GM18526 (cell line): Measurements from ENCODE around the gene NEK4.

Experiments used
- POLR2A ChIP-seq: IDR thresholded peaks from 3 replicates; pipeline ENCODE4 v1.6.1; 2011; ENCODE audit not compliant: insufficient read length; ENCODE audit errors: extremely low read depth

NEK4 gene

DNA sequence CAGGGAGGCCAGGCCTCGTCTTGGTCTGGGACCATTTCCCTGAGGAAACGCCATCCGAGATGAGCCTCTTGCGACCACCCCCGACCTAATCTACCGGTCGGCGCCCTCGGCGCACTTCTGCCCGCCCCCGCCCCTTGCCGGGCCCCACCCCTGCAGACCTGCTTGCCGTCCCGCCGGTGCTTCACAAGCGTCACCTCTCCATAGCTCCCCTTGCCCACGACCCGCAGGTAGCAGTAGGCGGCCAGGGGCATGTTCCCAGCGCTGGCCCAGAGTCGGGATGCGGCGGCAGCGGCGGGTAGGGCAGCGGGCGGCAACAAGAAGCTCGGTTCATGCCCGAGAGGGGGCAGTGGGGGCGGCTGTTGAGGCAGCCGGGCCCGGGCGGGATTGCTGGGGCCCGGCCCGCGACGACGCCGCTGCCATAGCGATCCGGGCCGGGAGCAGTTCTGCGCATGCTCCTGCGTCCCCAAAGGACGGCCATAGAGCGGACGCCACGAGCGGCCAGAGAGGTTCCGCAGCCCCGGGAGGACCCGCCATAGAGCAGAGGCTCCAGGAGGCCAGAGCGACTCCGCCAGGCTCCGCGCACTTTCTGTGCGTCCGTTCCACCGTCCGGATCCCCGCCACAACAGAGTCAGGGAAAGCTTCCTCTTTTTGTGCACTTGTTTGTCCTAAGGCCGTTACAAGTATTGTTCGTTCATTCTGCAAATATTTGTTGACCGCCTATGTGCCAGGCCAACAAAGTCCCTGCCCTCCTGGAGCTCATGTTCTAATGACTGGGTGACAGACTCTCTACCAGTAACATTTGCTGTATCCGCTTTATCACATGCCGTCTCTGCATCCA, at the start of gene NEK4:
TSS of gene NEK4 (minus strand) at position 445 of the 838 bp plus-strand sequence. CDS start at position 251, 194 bp downstream.
- peak; percentile 94 for TF ChIP-seq POLR2A

DNA sequence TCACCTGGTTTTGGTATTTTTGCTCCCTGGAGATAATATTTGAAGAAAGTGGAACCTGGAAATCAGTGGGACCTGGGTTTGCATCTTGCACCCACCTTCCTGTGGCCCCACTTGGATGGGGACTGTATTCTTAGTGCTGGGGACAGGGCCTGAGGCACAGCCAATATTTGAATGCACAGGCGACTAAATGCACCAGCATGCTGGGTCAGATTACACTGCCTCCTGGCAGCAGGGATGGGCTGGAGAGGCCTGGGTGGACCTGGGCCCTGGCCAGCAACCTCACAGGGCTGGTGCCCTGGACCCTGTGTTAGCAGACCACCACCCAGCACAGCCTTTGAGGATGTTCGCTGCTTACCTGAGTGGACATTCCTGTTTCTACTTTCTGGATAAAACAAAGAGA, 49.2 kb upstream of the NEK4 start:
- no peak for TF ChIP-seq POLR2A

DNA sequence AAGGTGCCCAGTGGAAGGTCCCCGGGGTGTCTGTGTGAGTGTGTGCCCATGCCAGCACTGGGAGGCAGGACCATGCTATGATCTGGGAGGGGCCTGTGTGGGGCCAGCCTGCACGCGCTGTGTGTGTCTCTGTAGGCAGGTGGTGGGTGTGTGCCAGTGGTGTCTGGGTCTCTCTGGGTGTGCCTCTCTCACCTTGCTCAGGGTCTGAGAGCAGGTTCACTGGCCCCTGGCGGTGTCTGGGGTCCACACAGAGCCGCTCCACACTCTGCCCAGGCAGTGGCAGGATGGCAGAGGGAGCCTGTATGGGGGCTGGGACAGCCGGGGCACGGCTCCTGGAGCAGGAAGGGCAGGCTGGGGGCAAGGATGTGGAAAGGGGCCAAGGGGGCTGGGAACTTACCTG, 47.1 kb upstream of the NEK4 start:
- no peak for TF ChIP-seq POLR2A

DNA sequence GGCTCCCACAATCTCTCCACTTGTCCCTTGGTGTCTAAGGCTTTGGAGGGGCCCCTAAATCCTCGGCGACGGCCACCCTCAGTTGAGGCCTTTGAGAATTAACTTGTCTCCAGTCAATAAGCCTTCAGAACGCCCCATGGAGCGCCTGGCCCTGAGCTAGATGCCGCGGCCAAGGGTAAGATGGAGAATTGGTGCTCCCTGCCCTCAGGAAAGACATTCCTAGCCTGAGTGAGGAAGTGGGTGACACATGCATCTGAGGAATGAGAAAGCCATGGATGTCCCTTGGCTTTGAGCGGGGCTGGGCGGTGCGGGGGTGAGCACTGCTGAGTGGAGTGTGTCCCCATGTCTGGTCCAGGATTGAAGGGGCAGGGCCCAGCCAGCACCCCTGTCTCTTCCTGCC, 46.5 kb upstream of the NEK4 start:
- TF ChIP-seq POLR2A, result no peak

DNA sequence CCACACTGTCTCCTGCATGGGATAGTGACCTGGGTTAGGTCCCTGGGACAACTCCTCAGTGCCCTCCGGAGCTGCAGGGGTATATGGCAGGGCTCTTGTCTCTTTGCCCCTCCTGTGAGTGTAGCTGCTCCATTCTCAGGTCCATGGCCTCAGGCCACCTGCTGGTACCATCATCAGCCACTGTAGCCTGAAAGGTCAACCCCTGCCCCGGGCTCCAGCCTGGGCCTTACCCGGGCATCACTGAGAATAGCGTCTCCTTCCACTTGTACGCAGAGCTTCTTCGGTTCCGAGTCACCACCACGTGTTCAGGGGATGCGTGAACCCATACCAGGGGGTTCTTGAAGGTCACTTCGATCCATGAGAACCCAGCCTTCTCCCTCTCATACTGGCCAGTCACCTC, 45.9 kb upstream of the NEK4 start:
- no peak for TF ChIP-seq POLR2A

DNA sequence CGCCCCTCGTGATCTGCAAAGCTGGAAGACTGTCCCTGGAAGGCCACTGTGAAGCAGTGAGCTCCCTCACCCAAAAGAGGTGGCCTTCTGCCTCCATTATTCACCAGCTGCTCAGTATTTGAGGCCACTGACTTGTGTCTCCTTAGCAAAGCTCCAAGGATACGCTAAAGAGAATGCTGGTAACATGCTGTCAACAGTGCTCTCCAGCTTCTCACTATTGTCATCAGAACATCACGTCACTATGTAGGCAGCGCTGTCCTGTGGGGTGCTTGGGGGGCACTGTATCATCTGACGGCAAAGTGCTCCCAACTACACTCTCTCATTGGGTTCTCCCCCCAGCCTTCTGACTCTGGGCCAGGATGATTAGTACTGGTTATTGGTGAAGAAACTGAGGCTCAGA, 45.5 kb upstream of the NEK4 start:
- TF ChIP-seq POLR2A, result no peak

DNA sequence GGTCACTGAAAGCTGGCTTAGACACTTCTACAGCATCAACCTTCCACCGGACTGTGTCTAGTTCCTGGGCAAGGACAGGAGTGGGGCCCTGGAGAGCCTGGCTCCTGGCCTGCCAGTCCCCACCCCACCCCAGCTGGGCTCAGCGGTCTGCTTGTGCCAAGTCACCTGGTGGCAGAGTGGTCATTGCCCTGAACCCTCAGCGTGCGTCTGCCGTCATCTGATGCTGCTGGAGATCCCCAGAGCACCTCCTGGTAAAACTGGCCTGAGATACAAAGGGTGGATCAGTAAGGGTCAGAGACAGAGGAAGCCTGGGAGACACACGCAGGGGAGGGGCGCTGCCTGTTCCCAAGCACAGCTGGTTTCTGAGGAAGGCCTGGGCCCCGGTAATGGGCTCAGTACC, 43.1 kb upstream of the NEK4 start:
- no peak for TF ChIP-seq POLR2A

DNA sequence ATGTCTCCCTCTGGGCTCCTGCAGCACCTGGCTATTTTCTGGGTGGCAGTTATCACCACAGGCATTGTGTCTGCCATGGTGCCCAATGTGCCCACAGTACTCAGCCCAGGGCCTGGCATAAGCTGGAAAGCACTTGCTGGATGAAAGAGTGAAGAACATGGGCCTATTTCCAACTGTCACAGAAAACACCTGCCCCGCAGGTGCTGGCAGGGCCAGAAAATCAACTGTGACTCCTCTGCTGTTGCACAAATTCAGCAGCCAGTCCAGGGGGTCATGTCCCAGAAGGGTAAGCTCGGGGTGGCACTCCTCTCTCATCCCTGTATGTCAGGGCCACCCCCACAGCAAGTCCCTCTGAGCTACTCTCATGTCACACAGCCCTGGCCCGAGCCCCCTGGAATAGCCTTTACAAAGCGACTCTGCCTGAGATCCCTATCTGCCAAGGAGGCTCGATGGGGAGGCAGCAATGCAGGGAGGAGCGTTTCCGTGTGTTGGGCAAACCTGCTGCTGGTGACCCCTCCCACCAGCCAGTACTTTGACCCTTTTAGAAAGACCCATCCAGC, 40.8 kb upstream of the NEK4 start:
- TF ChIP-seq POLR2A, result no peak

DNA sequence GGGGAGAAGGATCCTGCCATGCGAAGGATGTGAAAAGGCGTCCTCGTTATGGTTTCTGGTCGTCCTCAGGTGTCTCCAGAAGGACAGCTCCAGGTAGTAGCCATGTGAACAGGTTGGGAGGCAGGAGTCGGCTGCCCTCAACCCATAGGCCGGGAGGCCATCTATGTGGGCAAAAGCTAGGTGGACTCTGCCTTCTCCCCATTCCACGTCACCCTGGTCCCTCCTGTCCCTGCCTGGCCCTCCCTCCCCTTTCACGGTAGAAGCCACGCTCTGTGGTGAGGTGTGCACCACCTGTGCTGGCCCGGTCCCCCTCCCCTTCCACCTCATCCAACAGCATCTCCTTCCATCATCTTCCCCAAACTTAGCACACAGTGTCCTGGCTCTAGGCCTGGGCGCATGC, 40.2 kb upstream of the NEK4 start:
- no peak for TF ChIP-seq POLR2A

DNA sequence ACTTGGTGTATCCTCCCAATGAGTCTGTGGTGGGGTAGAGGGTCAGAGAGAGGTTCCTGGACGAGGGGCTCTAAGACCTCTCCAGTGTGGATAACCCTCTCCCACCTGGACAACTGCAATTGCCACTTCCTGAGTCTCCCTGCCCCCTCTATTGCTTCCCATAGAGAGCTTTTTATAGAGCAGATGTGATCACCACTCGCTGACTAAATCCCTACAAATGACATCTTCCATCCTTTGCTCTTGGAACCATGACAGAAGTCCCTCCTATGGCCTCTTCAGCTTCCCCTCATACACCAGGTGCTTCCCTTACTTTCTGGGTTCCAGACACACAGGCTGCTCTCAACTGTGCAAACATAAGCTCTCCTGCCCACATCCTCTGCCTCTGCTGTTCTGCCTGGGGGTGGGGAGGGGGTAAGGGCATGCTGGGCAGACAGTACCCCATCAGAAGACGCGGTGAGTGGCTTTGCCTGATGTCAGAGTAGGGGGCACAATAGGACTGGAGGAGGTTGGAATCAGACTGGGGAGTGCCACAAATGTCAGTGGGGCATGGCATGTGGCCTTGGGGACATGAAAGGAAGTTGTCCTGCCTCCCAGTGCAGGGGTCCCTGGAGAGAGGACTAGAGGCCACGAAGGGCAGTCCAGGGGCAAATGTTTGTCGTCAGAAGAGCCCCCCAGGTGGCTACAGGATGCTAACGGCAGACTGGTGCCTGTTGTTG, 39.1 kb upstream of the NEK4 start:
- no peak for TF ChIP-seq POLR2A

DNA sequence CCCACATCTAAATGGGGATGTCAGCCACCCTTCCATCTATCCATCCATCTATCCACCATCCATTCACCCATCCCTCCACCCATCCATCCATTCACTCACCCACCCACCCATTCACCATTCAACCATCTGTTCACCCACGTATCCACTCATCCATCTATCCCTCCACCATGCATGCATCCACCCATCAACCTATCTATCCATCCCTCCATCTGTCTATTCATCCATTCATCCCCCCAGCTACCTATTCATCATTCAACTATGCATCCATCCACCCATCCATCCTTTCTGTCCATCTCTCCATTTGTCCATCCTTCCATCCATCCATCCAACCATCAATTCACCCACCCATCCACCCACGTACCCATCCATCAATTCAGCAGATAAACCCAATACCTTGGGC, 38.4 kb upstream of the NEK4 start:
- TF ChIP-seq POLR2A, result no peak

DNA sequence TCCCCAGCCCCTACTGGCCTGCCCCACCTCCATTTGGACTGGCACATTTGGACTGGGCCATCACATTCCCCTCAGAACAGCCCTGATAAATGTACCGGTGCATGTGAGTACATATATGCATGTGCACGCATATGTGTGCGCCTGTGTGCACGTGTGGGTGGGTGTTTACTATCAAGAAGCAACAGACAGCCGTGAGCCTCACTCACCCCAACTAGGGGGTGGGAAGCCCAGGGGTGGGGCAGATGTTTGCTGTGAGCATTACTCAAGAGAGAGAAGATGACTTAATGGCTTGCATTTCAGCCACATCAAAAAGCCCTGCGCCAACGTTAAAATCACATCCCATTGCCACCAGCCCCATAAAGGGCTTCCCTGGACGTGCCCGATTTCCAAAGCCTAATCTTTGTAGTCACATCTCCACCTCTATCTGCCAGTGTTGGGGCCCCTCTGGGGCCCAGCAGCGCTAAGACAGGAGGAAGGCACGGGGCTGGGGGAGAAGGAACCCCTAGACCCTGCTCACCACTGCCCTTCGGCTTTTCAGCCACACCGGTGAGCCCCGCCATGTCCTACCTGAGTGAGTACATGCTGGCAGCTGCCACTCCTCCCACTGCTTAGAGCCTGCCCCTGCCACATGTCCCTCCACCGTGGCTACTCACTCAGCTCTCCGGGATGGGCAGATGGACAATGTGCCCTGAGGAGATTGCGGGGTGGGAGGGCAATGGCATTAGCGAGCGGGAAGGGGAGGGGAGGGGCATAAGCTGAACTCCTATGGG, 34.7 kb upstream of the NEK4 start:
- no peak for TF ChIP-seq POLR2A

DNA sequence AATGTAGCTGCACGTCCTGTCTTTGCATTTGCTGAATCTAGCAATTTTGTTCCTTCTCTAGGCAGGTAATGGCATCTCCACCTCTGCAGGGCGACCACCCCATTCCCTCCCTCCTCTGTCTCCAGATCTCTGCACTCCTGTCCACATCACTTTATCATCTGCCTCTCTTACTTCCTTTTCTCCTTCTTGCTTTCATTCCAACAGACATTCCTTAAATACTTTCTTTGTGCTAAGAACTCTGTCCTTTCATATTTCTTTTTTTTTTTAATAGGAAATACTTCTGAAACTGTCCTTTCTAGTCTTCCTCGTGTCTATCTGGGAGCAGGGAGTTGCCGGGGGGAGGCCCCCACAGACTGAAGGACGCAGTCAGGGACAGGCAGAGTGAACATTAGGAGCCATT, 31.1 kb upstream of the NEK4 start:
- no peak for TF ChIP-seq POLR2A

DNA sequence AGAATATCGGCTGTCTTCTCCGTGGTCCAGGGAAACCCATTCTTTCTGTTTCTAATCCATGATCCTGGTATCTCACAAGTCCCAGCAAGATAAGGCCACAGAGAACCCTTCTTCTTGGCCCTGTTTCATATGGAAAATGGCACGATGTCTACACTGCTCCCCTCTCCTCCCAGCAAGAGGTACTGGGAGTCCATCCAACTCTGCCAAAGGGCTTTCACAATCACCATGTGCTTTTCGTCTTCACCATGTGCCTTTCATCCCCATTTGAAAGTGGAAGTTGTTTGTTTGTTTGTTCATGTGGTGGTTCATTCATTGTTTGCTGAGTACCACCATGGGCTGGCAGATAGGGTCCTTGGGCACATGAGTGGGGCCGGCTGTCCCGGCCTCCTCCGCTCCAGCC, 29.3 kb upstream of the NEK4 start:
- TF ChIP-seq POLR2A, result no peak

DNA sequence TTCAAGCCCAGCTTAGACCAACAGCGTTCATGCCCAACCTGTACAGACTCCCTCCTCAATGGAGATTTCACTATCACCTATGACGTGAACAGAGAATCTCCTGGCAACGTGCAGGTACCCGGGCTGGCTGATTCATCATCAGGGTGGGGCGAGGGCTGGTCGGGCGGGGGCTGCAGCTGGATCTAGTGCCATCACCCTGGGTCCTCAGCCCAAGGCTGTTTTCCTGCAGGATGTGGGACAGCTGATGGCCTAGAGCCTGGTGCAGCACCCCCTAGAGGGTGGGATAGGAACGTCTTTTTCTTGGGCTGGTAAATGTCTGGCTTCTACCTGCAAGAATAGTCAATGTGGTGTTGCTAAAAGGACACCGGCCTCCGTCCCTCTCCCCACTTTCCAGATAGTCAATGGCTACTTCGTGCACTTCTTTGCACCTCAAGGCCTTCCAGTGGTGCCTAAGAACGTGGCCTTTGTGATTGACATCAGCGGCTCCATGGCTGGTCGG, 28.3 kb upstream of the NEK4 start:
- no peak for TF ChIP-seq POLR2A
